H9 (cell line): Measurements from ENCODE around the gene DTD1. TPM values are rescaled to one million over a fixed set of nuclear protein-coding genes. Genes with fewer than 3 reads are reported as not detected.

ENCODE experiments used
- DNase-seq: peaks from one replicate; pipeline ENCODE4 v3.0.0-alpha.2; 2017
- H2AFZ ChIP-seq: one replicate; pipeline ENCODE4 v1.6.1; 2013; ENCODE audit warnings: mild to moderate bottlenecking, low read length, control low read depth, moderate library complexity
- H2AK5ac ChIP-seq: 2 replicates; pipeline ENCODE4 v1.6.1; 2013; ENCODE audit warnings: low read length, control low read depth, mixed read lengths; ENCODE audit not compliant: insufficient read length
- H2BK120ac ChIP-seq: one replicate; pipeline ENCODE4 v1.6.1; 2013; ENCODE audit warnings: low read depth, mild to moderate bottlenecking, low read length, control low read depth, inconsistent platforms; ENCODE audit not compliant: poor library complexity, severe bottlenecking
- H2BK12ac ChIP-seq: 2 replicates; pipeline ENCODE4 v1.6.1; 2013; ENCODE audit warnings: low read length, control low read depth, mixed read lengths, low read depth; ENCODE audit not compliant: insufficient read length
- H2BK15ac ChIP-seq: 2 replicates; pipeline ENCODE4 v1.6.1; 2013; ENCODE audit warnings: low read depth, low read length, control low read depth
- H2BK20ac ChIP-seq: one replicate; pipeline ENCODE4 v1.6.1; 2013; ENCODE audit warnings: low read depth, mild to moderate bottlenecking, low read length, control low read depth, inconsistent platforms; ENCODE audit not compliant: poor library complexity, severe bottlenecking
- H2BK5ac ChIP-seq: 2 replicates; pipeline ENCODE4 v1.6.1; 2013; ENCODE audit warnings: low read length, control low read depth, mixed read lengths; ENCODE audit not compliant: insufficient read length
- H3K14ac ChIP-seq: 2 replicates; pipeline ENCODE4 v1.6.1; 2013; ENCODE audit warnings: low read length, control low read depth; ENCODE audit not compliant: insufficient read depth
- H3K18ac ChIP-seq: 2 replicates; pipeline ENCODE4 v1.6.1; 2013; ENCODE audit warnings: low read depth, mild to moderate bottlenecking, mixed read lengths, low read length, control low read depth; ENCODE audit not compliant: insufficient read length
- H3K23ac ChIP-seq: 2 replicates; pipeline ENCODE4 v1.6.1; 2013; ENCODE audit warnings: low read length, control low read depth, mixed read lengths, low read depth; ENCODE audit not compliant: insufficient read length
- H3K23me2 ChIP-seq: 2 replicates; pipeline ENCODE4 v1.6.1; 2013; ENCODE audit warnings: low read depth, mild to moderate bottlenecking, mixed read lengths, low read length, control low read depth; ENCODE audit not compliant: insufficient read length, poor library complexity, severe bottlenecking
- H3K27ac ChIP-seq: 2 replicates; pipeline ENCODE4 v1.5.1; 2013; ENCODE audit warnings: low read length, control low read depth, mixed read lengths, low read depth; ENCODE audit not compliant: insufficient read length
- H3K27me3 ChIP-seq: 2 replicates; pipeline ENCODE4 v1.6.1; 2013; ENCODE audit warnings: low read length, control low read depth, inconsistent platforms; ENCODE audit not compliant: insufficient read depth
- H3K4ac ChIP-seq: 2 replicates; pipeline ENCODE4 v1.6.1; 2013; ENCODE audit warnings: low read depth, mild to moderate bottlenecking, control low read depth, inconsistent platforms, low read length, moderate library complexity
- H3K4me1 ChIP-seq: 2 replicates; pipeline ENCODE4 v1.6.1; 2013; ENCODE audit warnings: low read length, control low read depth, inconsistent platforms; ENCODE audit not compliant: insufficient read depth
- H3K4me2 ChIP-seq: 2 replicates; pipeline ENCODE4 v1.6.1; 2013; ENCODE audit warnings: low read length, control low read depth, mixed read lengths; ENCODE audit not compliant: insufficient read length, insufficient read depth
- H3K56ac ChIP-seq: 2 replicates; pipeline ENCODE4 v1.6.1; 2013; ENCODE audit warnings: low read depth, mild to moderate bottlenecking, mixed read lengths, low read length, control low read depth; ENCODE audit not compliant: insufficient read length
- H3K79me1 ChIP-seq: 2 replicates; pipeline ENCODE4 v1.6.1; 2013; ENCODE audit warnings: low read depth, mild to moderate bottlenecking, moderate library complexity, low read length, control low read depth, inconsistent platforms; ENCODE audit not compliant: insufficient read depth, poor library complexity, severe bottlenecking
- H3K79me2 ChIP-seq: 2 replicates; pipeline ENCODE4 v1.6.1; 2013; ENCODE audit warnings: low read length, control low read depth, inconsistent platforms; ENCODE audit not compliant: insufficient read depth
- H3K9ac ChIP-seq: 2 replicates; pipeline ENCODE4 v1.6.1; 2013; ENCODE audit warnings: low read length, control low read depth, mixed read lengths; ENCODE audit not compliant: insufficient read length; ENCODE audit errors: extremely low read depth
- H3K9me3 ChIP-seq: one replicate; pipeline ENCODE4 v1.6.1; 2013; ENCODE audit warnings: low read depth, low read length, inconsistent platforms; ENCODE audit not compliant: control insufficient read depth
- H3T11ph ChIP-seq: one replicate; pipeline ENCODE4 v1.6.1; 2013; ENCODE audit warnings: mild to moderate bottlenecking, low read length, control low read depth, inconsistent platforms
- H4K20me1 ChIP-seq: one replicate; pipeline ENCODE4 v1.6.1; 2013; ENCODE audit not compliant: control insufficient read depth, insufficient read length, insufficient read depth
- H4K5ac ChIP-seq: 2 replicates; pipeline ENCODE4 v1.6.1; 2013; ENCODE audit warnings: low read depth, mild to moderate bottlenecking, mixed read lengths, low read length, control low read depth; ENCODE audit not compliant: insufficient read length
- H4K8ac ChIP-seq: replicated peaks from 2 replicates; pipeline ENCODE4 v1.6.1; 2013; ENCODE audit warnings: low read length, control low read depth, mixed read lengths, low read depth; ENCODE audit not compliant: insufficient read length
- H4K91ac ChIP-seq: 2 replicates; pipeline ENCODE4 v1.6.1; 2013; ENCODE audit warnings: low read depth, mild to moderate bottlenecking, moderate library complexity, mixed read lengths, low read length, control low read depth; ENCODE audit not compliant: insufficient read length
- H3K27ac Mint-ChIP-seq, 3 experiments: 2 replicates in 2 of 3; 3 replicates in 1 of 3; pipeline ENCODE4 v1.8.0; 2020 to 2021; ENCODE audit warnings: mixed read lengths in 3 of 3, mild to moderate bottlenecking in 1 of 3, moderate library complexity in 1 of 3
- H3K27me3 Mint-ChIP-seq: 2 replicates; pipeline ENCODE4 v1.8.0; 2021; ENCODE audit warnings: low read depth, mild to moderate bottlenecking, moderate library complexity, mixed read lengths
- H3K36me3 Mint-ChIP-seq, 3 experiments: 2 replicates in 2 of 3; 3 replicates in 1 of 3; pipeline ENCODE4 v1.8.0; 2020 to 2021; ENCODE audit warnings: low read depth in 3 of 3, mixed read lengths in 3 of 3; ENCODE audit not compliant: insufficient read depth in 1 of 3
- H3K4me1 Mint-ChIP-seq, 2 experiments: 2 replicates each; pipeline ENCODE4 v1.8.0; 2020; ENCODE audit warnings: mixed read lengths in 2 of 2
- H3K4me3 Mint-ChIP-seq, 2 experiments: 2 replicates in 1 of 2; 3 replicates in 1 of 2; pipeline ENCODE4 v1.8.0; 2020 to 2021; ENCODE audit warnings: mild to moderate bottlenecking in 2 of 2, mixed read lengths in 2 of 2, moderate library complexity in 1 of 2
- H3K9me3 Mint-ChIP-seq, 2 experiments: 2 replicates in 1 of 2; 3 replicates in 1 of 2; pipeline ENCODE4 v1.8.0; 2020; ENCODE audit warnings: mild to moderate bottlenecking in 2 of 2, mixed read lengths in 2 of 2, moderate library complexity in 1 of 2
- WGBS: extraction: QIAGEN DNeasy Blood & Tissue Kit; methylation state at CpG from one replicate; pipeline ENCODE4 v1.1.7; 2013; ENCODE audit warnings: missing lambda C conversion rate, low lambda C conversion rate, mixed read lengths; ENCODE audit not compliant: insufficient read length; ENCODE audit errors: extremely low coverage; 5-methylcytosine and 5-hydroxymethylcytosine counted together
- total RNA-seq: library from RNA; stranded (reverse); gene quantifications from 2 replicates; pipeline ENCODE4 v1.2.1, GENCODE V29; 2021
- TF ChIP-seq, protein P1 (sequence below): fragments of 200-600 bp; sonication (generic); conservative IDR thresholded peaks from 3 replicates; pipeline ENCODE4 v1.8.0; 2021; ENCODE audit warnings: antibody characterized with exemption, mild to moderate bottlenecking

DTD1 gene
- total RNA-seq, 1 experiment from 2014 or later, result 62.0 TPM

DNA sequence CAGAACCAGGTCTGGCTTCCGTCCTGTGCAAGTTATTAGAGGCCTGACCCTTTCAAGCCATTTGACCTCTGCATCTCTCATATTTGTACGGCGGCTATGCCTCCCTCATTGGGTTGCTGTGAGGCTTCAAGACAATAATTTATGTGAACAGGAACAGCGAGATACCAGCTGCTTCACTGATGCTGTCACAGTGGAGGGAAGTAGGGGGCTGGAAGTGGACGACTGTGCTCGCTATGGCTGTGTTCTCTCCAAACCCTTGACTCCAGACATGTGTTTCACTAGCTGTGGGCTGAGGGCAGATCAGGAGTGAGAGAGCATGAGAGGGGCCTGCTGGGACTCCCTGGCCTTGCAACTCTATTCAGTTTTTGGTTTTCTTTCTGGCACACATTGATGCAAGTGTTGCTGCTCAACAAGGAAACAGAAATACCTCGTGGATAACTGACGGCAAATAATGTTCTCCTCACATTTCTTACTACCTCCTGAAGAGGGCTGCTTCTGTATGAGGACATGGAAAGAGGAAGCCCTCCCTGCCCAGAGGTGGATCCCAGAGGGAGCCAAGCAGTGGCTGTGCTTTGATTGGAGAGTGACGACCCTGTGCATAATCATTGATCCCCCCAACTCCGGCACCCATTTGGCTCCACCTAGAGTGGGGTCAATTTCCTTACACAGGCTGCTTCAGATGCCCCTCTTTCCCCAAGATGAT, 191.0 kb downstream of the DTD1 start:
- Mint-ChIP-seq H3K36me3 (no peaks in the 10 kb centered on the region), H3K9me3 (no peaks in the 10 kb centered on the region; a peak in 1 of 5 replicates), H3K4me1 (peaks cover 0 to 3% of the 10 kb centered on the region in 2 experiments; a peak in 1 of 4 replicates), H3K4me3 (no peak overlapping the region), H3K27me3 (peaks cover 9% of the 10 kb centered on the region), H3K27ac (no peak overlapping the region)
- Histone ChIP-seq H2BK15ac (no peak overlapping the region), H2BK12ac (no peak overlapping the region), H3T11ph (no peak overlapping the region), H2BK5ac (no peak overlapping the region), H2AFZ (no peak overlapping the region), H3K4me2 (no peak overlapping the region), H3K4ac (no peak overlapping the region), H3K27ac (no peak overlapping the region), H2BK120ac (no peak overlapping the region), H3K4me1 (no peaks in the 10 kb centered on the region), H3K79me2 (no peaks in the 10 kb centered on the region), H3K18ac (no peak overlapping the region), H3K14ac (no peak overlapping the region), H3K79me1 (no peaks in the 10 kb centered on the region), H3K9me3 (no peaks in the 10 kb centered on the region), H3K56ac (no peak overlapping the region), H3K9ac (no peak overlapping the region), H4K8ac (no peak overlapping the region), H4K91ac (no peak overlapping the region), H2BK20ac (no peak overlapping the region), H4K20me1 (no peaks in the 10 kb centered on the region), H3K27me3 (no peaks in the 10 kb centered on the region), H3K23ac (no peak overlapping the region), H3K23me2 (no peaks in the 10 kb centered on the region), H4K5ac (no peak overlapping the region), H2AK5ac (no peak overlapping the region)
- no CpG with 5 or more reads among the region's 10 CpGs for WGBS
- DNase-seq, result peak; percentile 49
- TF ChIP-seq, protein P1, sequence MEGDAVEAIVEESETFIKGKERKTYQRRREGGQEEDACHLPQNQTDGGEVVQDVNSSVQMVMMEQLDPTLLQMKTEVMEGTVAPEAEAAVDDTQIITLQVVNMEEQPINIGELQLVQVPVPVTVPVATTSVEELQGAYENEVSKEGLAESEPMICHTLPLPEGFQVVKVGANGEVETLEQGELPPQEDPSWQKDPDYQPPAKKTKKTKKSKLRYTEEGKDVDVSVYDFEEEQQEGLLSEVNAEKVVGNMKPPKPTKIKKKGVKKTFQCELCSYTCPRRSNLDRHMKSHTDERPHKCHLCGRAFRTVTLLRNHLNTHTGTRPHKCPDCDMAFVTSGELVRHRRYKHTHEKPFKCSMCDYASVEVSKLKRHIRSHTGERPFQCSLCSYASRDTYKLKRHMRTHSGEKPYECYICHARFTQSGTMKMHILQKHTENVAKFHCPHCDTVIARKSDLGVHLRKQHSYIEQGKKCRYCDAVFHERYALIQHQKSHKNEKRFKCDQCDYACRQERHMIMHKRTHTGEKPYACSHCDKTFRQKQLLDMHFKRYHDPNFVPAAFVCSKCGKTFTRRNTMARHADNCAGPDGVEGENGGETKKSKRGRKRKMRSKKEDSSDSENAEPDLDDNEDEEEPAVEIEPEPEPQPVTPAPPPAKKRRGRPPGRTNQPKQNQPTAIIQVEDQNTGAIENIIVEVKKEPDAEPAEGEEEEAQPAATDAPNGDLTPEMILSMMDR, result peak; percentile 48
